CD4-positive, alpha-beta memory T cell (primary cell): Measurements from ENCODE around the gene RORC. TPM values are rescaled to one million over a fixed set of nuclear protein-coding genes. Genes with fewer than 3 reads are reported as not detected.

Experiments used
- CTCF ChIA-PET: fragments of 350-600 bp; sonication (Branson Sonifier 250); formaldehyde crosslinking; loops from one replicate; lab custom pipeline; 2021; ENCODE audit warnings: inconsistent platforms; ENCODE audit not compliant: partially characterized antibody; lab: Charles Lee
- POLR2A ChIA-PET: fragments of 350-600 bp; sonication (Branson Sonifier 250); formaldehyde crosslinking; loops from one replicate; lab custom pipeline; 2021; ENCODE audit not compliant: partially characterized antibody; lab: Charles Lee
- DNase-seq, 5 donors: peaks; one replicate each; pipeline versions ENCODE4 v3.0.0 to v3.0.0-alpha.2; 2020 to 2022; ENCODE audit warnings: mixed read lengths in 1 of 5
- H3K27ac ChIP-seq: one replicate; pipeline ENCODE4 v1.7.0; 2013; ENCODE audit warnings: low read depth, low read length
- H3K27me3 ChIP-seq: 2 replicates; pipeline ENCODE4 v1.7.0; 2013; ENCODE audit warnings: mild to moderate bottlenecking, low read length, moderate library complexity; ENCODE audit not compliant: insufficient read depth
- H3K36me3 ChIP-seq: 2 replicates; pipeline ENCODE4 v1.7.0; 2013; ENCODE audit warnings: mild to moderate bottlenecking, low read length, moderate library complexity; ENCODE audit not compliant: insufficient read depth
- H3K4me1 ChIP-seq: 2 replicates; pipeline ENCODE4 v1.7.0; 2013; ENCODE audit warnings: mild to moderate bottlenecking, low read length, moderate library complexity; ENCODE audit not compliant: insufficient read depth
- H3K4me3 ChIP-seq, 2 donors: one replicate each; pipeline ENCODE4 v1.7.0; 2013; ENCODE audit warnings: low read length in 2 of 2, mild to moderate bottlenecking in 1 of 2
- H3K9me3 ChIP-seq, 2 donors: one replicate each; pipeline ENCODE4 v1.7.0; 2013; ENCODE audit warnings: low read length in 2 of 2, control low read depth in 1 of 2; ENCODE audit not compliant: control insufficient read depth in 1 of 2
- H3K27ac Mint-ChIP-seq, 7 donors: one replicate each; pipeline ENCODE4 v1.8.0; 2020 to 2021; ENCODE audit warnings: mixed read lengths in 7 of 7, mild to moderate bottlenecking in 6 of 7, inconsistent platforms in 3 of 7, moderate library complexity in 3 of 7
- H3K27me3 Mint-ChIP-seq, 2 donors: one replicate each; pipeline ENCODE4 v1.8.0; 2020 to 2021; ENCODE audit warnings: mixed read lengths in 2 of 2
- H3K36me3 Mint-ChIP-seq, 2 donors: one replicate each; pipeline ENCODE4 v1.8.0; 2020 to 2021; ENCODE audit warnings: mixed read lengths in 2 of 2, inconsistent platforms in 1 of 2, mild to moderate bottlenecking in 1 of 2
- H3K4me1 Mint-ChIP-seq, 4 donors: one replicate each; pipeline ENCODE4 v1.8.0; 2020 to 2021; ENCODE audit warnings: mixed read lengths in 4 of 4, mild to moderate bottlenecking in 1 of 4
- H3K4me3 Mint-ChIP-seq, 8 donors: one replicate each; pipeline ENCODE4 v1.8.0; 2020 to 2021; ENCODE audit warnings: mixed read lengths in 8 of 8, mild to moderate bottlenecking in 7 of 8, moderate library complexity in 6 of 8, inconsistent platforms in 3 of 8
- H3K9me3 Mint-ChIP-seq, 8 donors: one replicate each; pipeline ENCODE4 v1.8.0; 2020 to 2021; ENCODE audit warnings: mixed read lengths in 8 of 8, mild to moderate bottlenecking in 5 of 8, inconsistent platforms in 3 of 8, moderate library complexity in 1 of 8
- intact Hi-C: fragments of 100-400 bp; cut with micrococcal nuclease; formaldehyde crosslinking; loops from one replicate; pipeline ENCODE4 v1.15.1; 2023
- polyA plus RNA-seq, 2 donors: library from polyadenylated mRNA; unstranded; fragments of 300-500 nt; fragmentation: Illumina TruSeq; gene quantifications; one replicate each; pipeline ENCODE4 v1.2.3, GENCODE V29; 2021
- total RNA-seq, 2 experiments: library from RNA; stranded (reverse); gene quantifications; one replicate each; pipeline ENCODE4 v1.2.3, GENCODE V29; 2021

The RORC gene
- total and polyA plus RNA-seq, 4 experiments from 2014 or later = 10.0 to 43.1 (median 13.0) TPM

GRCh38 chr1:151817353-151817730 lies 14.3 kb downstream of the RORC start:
- Mint-ChIP-seq H3K4me3 (peak overlapping the region in 7 of 8 donors; percentile 30 to 75 (median 50)), H3K4me1 (peaks cover 72 to 100% (median 88%) of the 10 kb centered on the region in 4 donors), H3K9me3 (no peaks in the 10 kb centered on the region), H3K27me3 (no peaks in the 10 kb centered on the region), H3K27ac (peak overlapping the region; percentile 49 to 95 (median 88)), H3K36me3 (peaks cover 14 to 20% of the 10 kb centered on the region in 2 donors)
- POLR2A ChIA-PET = interaction anchor here (0.6 to 14.6 kb wide), 5 partner anchors 12 to 191 kb away, joined by 3 to 233 read pairs (median 19); partner anchors contain the start of genes C2CD4D, MRPL9, RORC and TDRKH
- H3K9me3 ChIP-seq = no peaks in the 10 kb centered on the region
- peak overlapping the region; percentile 43 for H3K27ac ChIP-seq
- H3K4me1 ChIP-seq = peaks cover 98% of the 10 kb centered on the region
- H3K4me3 ChIP-seq = no peak overlapping the region
- no peaks in the 10 kb centered on the region for H3K27me3 ChIP-seq
- intact Hi-C loops = no loop called here
- H3K36me3 ChIP-seq = no peaks in the 10 kb centered on the region
- CTCF ChIA-PET = interaction anchor here (0.9 to 4.8 kb wide), 7 partner anchors 9 to 54 kb away, joined by 3 to 37 read pairs (median 4); partner anchors contain the start of gene MRPL9
- DNase-seq = no peak

DNA sequence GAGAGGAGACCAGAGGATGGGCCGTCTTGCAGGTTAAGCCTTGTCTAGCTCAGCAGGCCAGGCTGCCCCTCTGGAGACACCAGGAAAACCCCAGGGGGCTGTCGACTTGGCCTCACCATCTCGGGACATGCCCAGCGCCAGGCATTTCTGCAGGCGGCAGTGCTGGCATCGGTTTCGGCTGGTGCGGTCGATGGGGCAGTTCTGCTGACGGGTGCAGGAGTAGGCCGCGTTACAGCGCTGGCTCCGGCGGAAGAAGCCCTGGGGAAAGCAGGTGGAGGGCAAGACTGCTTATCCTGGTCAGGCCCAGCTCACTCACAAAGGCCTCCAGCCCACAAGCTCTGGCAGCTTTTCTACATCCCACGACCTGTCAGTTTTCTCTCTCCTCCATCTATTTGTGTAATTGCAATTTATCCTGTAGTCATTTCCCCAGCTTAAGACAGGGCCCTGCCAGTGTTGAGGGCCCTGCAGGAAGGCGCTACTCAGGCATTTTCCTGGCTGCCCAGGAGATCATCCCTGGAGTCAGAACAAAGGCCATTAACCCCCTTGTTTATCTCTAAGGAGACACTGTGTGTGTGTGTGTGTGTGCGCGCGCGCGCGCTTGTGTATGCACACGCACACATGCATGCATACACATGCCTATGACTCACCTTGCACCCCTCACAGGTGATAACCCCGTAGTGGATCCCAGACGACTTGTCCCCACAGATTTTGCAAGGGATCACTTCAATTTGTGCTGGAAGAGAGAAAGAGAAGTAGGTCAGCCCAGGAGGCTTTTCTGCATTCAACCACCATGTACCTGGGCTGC lies 14.9 kb downstream of the RORC start:
- intact Hi-C loops = no loop called here
- no peaks in the 10 kb centered on the region for H3K36me3 ChIP-seq
- H3K9me3 ChIP-seq = no peaks in the 10 kb centered on the region
- H3K4me1 ChIP-seq = peaks cover 99% of the 10 kb centered on the region
- ChIA-PET POLR2A (interaction anchor here (0.6 to 14.6 kb wide), 7 partner anchors 13 to 191 kb away, joined by 3 to 233 read pairs (median 19); partner anchors contain the start of genes C2CD4D, MRPL9, RORC and TDRKH), CTCF (interaction anchor here (0.9 to 4.8 kb wide), 8 partner anchors 9 to 185 kb away, joined by 3 to 37 read pairs (median 4); partner anchors contain the start of genes MRPL9 and TDRKH)
- Mint-ChIP-seq H3K27ac (peak overlapping the region; percentile 88 to 95 (median 92)), H3K4me3 (peak overlapping the region; percentile 7 to 85 (median 76)), H3K27me3 (no peaks in the 10 kb centered on the region), H3K36me3 (peaks cover 14 to 20% of the 10 kb centered on the region in 2 donors), H3K9me3 (no peaks in the 10 kb centered on the region), H3K4me1 (peaks cover 70 to 99% (median 86%) of the 10 kb centered on the region in 4 donors)
- peak overlapping the region; percentile 49 for H3K27ac ChIP-seq
- DNase-seq = no peak
- peak overlapping the region in 1 of 2 donors; percentile 38 for H3K4me3 ChIP-seq
- H3K27me3 ChIP-seq = no peaks in the 10 kb centered on the region

DNA sequence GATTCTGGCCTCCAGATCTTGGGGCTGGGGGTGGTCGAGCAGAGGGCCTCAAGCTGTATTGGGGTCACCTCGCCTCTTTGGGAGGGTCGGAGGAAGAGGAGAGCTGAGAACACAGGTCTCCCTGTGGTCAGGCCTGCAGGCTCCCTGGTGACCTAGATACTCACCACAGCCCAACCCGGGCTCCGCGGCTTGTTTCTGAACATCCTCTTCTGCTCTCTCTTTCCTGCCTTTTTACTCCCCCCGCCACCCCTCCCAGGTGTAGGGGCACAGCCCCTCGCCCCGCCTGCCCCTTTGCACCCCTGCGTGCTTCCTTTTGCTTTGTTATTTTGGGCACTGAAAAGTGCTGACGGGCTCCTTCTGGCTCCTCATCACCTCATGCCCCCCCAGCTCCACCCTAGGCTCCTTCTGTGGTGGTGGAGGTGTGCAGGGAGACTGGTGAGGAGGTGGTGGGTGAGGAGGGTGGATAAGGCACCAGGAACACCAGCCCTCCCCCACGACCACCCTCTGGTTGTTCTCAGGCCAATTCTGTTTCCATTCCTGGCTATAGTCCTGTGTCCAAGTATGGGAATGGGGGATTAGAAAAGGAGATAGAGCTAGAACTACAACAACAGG lies 15.8 kb downstream of the RORC start:
- ChIA-PET POLR2A (interaction anchor here (1.0 to 14.6 kb wide), 7 partner anchors 14 to 89 kb away, joined by 3 to 233 read pairs (median 19); partner anchors contain the start of genes C2CD4D, MRPL9, RORC and TDRKH), CTCF (interaction anchor here (0.7 to 4.8 kb wide), 6 partner anchors 10 to 186 kb away, joined by 3 to 37 read pairs (median 6); partner anchors contain the start of gene TDRKH)
- intact Hi-C loops = no loop called here
- Mint-ChIP-seq H3K4me3 (peak overlapping the region; percentile 75 to 85 (median 79)), H3K9me3 (no peaks in the 10 kb centered on the region), H3K27me3 (no peaks in the 10 kb centered on the region), H3K36me3 (peaks cover 14 to 20% of the 10 kb centered on the region in 2 donors), H3K4me1 (peaks cover 64 to 96% (median 80%) of the 10 kb centered on the region in 4 donors), H3K27ac (peak overlapping the region; percentile 84 to 95 (median 92))
- DNase-seq = peak; percentile 72 to 81 (median 78)
- Histone ChIP-seq H3K27me3 (no peaks in the 10 kb centered on the region), H3K27ac (peak overlapping the region; percentile 49), H3K4me1 (peaks cover 92% of the 10 kb centered on the region), H3K9me3 (no peaks in the 10 kb centered on the region), H3K4me3 (peak overlapping the region; percentile 25 to 38), H3K36me3 (no peaks in the 10 kb centered on the region)

GRCh38 chr1:151814971-151815545 lies 16.5 kb downstream of the RORC start:
- POLR2A ChIA-PET = interaction anchor here (0.6 to 14.6 kb wide), 8 partner anchors 13 to 397 kb away, joined by 3 to 233 read pairs (median 18); partner anchors contain the start of genes C2CD4D, MRPL9, RORC and TDRKH
- peak overlapping the region; percentile 49 for H3K27ac ChIP-seq
- no peaks in the 10 kb centered on the region for H3K9me3 ChIP-seq
- H3K27me3 ChIP-seq = no peaks in the 10 kb centered on the region
- intact Hi-C loops = no loop called here
- peaks cover 84% of the 10 kb centered on the region for H3K4me1 ChIP-seq
- Mint-ChIP-seq H3K4me3 (peak overlapping the region in 7 of 8 donors; percentile 64 to 85 (median 77)), H3K9me3 (no peaks in the 10 kb centered on the region), H3K36me3 (peaks cover 14 to 15% of the 10 kb centered on the region in 2 donors), H3K4me1 (peaks cover 58 to 88% (median 74%) of the 10 kb centered on the region in 4 donors), H3K27me3 (no peaks in the 10 kb centered on the region), H3K27ac (peak overlapping the region; percentile 75 to 95 (median 92))
- H3K36me3 ChIP-seq = no peaks in the 10 kb centered on the region
- no peak for DNase-seq
- no peak overlapping the region for H3K4me3 ChIP-seq
- CTCF ChIA-PET = interaction anchor here (0.7 to 4.8 kb wide), 4 partner anchors 11 to 20 kb away, joined by 3 to 37 read pairs (median 15); no protein-coding TSS in a partner anchor

DNA sequence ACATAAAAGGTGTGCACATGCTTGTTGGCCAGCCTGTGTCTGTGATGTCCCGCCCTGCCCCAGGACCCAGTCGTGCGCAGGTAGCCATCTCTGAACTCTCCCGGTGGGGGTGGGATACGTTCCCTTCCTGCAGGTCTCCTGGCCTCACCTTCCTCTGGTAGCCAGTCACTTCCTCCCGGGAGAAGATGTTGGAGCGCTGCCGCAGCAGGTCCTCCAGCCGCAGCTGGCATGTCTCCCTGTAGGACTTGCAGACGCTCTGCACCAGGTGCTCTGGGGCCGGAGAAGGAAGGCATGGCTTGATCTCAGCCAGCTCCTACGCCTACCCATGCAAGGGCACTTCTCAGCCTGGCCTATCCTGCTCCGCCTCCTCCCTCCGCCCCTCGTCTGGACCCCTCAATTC lies 17.2 kb downstream of the RORC start:
- Mint-ChIP-seq H3K4me3 (peak overlapping the region in 3 of 8 donors; percentile 33 to 46 (median 40)), H3K27ac (peak overlapping the region in 6 of 7 donors; percentile 35 to 95 (median 82))
- intact Hi-C loops = no loop called here

DNA sequence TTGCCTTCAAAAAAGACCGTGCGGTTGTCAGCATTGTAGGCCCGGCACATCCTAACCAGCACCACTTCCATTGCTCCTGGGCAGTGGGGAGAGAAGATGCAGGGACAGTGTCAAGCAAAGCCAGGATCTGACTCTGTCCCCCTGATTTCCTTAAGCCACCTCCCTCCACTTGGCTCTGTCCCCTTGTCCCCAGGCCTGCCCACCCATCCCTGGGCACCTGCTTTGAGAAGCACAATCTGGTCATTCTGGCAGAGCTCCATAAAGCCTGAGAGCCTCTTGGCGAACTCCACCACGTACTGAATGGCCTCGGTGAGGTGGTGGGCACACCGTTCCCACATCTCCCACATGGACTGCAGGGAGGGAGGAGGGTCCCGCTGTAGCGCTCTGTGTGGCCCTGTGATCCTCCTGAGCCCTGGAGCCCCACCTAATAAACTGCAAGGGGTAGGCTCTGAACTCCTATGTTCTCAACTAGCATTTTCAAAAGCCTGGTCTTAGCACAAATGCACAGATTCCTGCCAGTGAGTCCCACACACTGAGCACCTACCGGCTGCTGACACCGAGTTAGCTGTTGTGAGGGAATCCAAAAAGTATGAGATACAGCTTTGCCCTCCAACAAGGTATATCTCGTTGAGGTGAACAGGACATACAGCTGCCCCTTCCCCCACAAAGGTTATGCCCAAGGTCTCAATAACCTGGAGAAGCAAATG lies 18.2 kb downstream of the RORC start:
- Mint-ChIP-seq H3K4me3 (peak overlapping the region in 2 of 8 donors; percentile 59 to 65), H3K9me3 (no peaks in the 10 kb centered on the region), H3K27me3 (no peaks in the 10 kb centered on the region), H3K27ac (peak overlapping the region in 6 of 7 donors; percentile 51 to 95 (median 78)), H3K36me3 (peaks cover 13 to 19% of the 10 kb centered on the region in 2 donors), H3K4me1 (peaks cover 51 to 76% (median 61%) of the 10 kb centered on the region in 4 donors)
- no peaks in the 10 kb centered on the region for H3K9me3 ChIP-seq
- H3K36me3 ChIP-seq = no peaks in the 10 kb centered on the region
- no peak overlapping the region for H3K27ac ChIP-seq
- POLR2A ChIA-PET = interaction anchor here (0.6 to 14.6 kb wide), 6 partner anchors 11 to 443 kb away, joined by 3 to 233 read pairs (median 10); partner anchors contain the start of genes MRPL9, RORC and TDRKH
- no peak overlapping the region for H3K4me3 ChIP-seq
- peaks cover 68% of the 10 kb centered on the region for H3K4me1 ChIP-seq
- H3K27me3 ChIP-seq = no peaks in the 10 kb centered on the region
- DNase-seq = no peak
- CTCF ChIA-PET = interaction anchor here (1.1 to 2.5 kb wide), 3 partner anchors 8 to 220 kb away, joined by 3 to 10 read pairs (median 4); partner anchors contain the start of gene TDRKH
- intact Hi-C loops = no loop called here

More for the DNA sequence above, 17.2 kb downstream of the RORC start:
- peaks cover 78% of the 10 kb centered on the region for H3K4me1 ChIP-seq
- H3K4me3 ChIP-seq = no peak overlapping the region
- H3K27me3 ChIP-seq = no peaks in the 10 kb centered on the region
- Mint-ChIP-seq H3K27me3 (no peaks in the 10 kb centered on the region), H3K36me3 (peaks cover 15 to 16% of the 10 kb centered on the region in 2 donors), H3K9me3 (no peaks in the 10 kb centered on the region), H3K4me1 (peaks cover 55 to 82% (median 68%) of the 10 kb centered on the region in 4 donors)
- H3K9me3 ChIP-seq = no peaks in the 10 kb centered on the region
- H3K27ac ChIP-seq = peak overlapping the region; percentile 49
- CTCF ChIA-PET = interaction anchor here (2.8 to 4.8 kb wide), 2 partner anchors 15 to 20 kb away, joined by 26 to 37 read pairs; no protein-coding TSS in a partner anchor
- H3K36me3 ChIP-seq = no peaks in the 10 kb centered on the region
- DNase-seq = no peak
- POLR2A ChIA-PET = interaction anchor here (3.0 to 14.6 kb wide), 4 partner anchors 12 to 51 kb away, joined by 18 to 233 read pairs (median 27); partner anchors contain the start of genes MRPL9, RORC and TDRKH
